IPS-NIHi7 (cell line): ENCODE measurements around the gene ACKR4.
A peak's percentile ranks its signal among the peaks of the same experiment; 100 is the strongest.

Source experiments
- DNase-seq: peaks from one replicate; pipeline ENCODE4 v3.0.0; 2012; ENCODE audit warnings: mixed read lengths; ENCODE audit errors: extremely low spot score

The ACKR4 gene

GRCh38 chr3:132641837-132642538, 44.9 kb downstream of the ACKR4 start:
- DNase-seq: peak; percentile 46

DNA sequence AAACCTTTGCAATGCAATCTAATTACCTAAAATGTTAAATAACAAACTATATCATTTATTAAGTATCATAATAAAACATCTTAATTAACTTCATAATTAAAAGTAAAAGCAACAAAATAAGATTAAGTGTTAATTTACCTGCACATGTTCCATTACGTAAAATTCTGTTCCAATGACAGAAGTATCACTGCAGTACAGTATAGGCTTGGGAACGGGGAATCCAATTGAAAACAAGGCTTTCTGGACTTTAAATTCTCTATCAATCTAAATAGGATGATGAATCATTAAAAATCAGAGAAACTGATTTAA, 45.4 kb downstream of the ACKR4 start:
- no peak for DNase-seq

GRCh38 chr3:132643366-132643765, 46.3 kb downstream of the ACKR4 start:
- DNase-seq: no peak

GRCh38 chr3:132645058-132645457, 48.0 kb downstream of the ACKR4 start:
- peak; percentile 22 for DNase-seq

- no peak for DNase-seq
These were observed 53.1 kb downstream of the ACKR4 start for GRCh38 chr3:132650153-132650552.
